Activated CD4-positive, alpha-beta T cell treated with anti-CD3 and anti-CD28 coated beads, Interleukin-2, Interleukin-6, amounts not matched to agents 100 ng/mL and 50 ng/mL, durations not matched to agents 16 hours and 8 hours (primary cell): ENCODE data around the gene CHST6.
"Not testable (repeated sequence)": the region's sequence is repeated elsewhere in the genome, so short reads cannot be mapped to it uniquely, and the experiment has no call there.

ENCODE experiments used
- DNase-seq: peaks from one replicate; pipeline ENCODE4 v3.0.0-alpha.2; 2020

The CHST6 gene

DNA sequence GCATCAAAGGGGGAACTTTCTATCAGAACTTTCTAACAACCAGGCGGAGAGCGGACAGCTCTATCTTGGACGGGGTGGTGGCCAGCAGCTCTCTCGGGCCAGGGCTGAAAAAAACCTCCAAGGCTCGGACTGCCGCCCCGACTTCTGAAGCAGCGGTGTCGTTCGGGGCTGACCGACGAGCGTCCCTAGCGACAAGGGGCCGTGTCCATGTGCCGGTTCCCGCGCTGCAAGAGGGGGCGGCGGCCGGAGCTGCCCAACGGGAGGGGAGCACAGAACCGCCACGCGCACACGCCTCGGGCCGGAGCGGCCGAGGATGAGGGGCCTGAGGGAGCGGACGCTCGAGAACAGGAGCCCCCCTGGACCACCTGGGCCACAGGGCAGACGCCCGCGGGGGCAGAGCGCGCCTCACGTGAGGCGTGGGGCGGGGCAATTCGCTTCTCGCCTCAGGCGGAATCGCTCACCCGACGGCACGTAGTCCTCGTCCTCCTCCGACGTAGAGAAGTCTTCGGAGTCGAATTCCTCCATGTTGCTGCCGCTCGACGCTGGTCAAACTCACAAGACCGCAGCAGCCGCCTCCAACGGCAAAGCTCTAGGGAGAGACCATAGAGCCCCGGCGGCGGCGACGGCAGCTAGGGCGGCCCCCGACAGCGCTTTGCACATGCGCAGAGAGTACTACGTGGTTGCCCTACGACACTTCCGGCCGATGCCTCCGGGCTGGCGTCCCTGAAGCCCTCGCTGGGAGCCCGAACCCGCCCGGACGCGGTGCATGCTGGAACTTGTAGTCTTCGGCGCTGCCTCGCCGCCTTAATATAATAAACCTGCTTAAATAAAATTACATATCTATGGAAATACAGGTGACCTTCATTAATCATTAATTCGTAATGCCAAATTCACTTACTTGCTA is 62.2 kb downstream of the CHST6 start, which contains the start of gene CFDP1:
TSS of gene CFDP1 (minus strand) at position 676 of the 904 bp plus-strand sequence. CDS start at position 525, 151 bp downstream.
- DNase-seq: peak; percentile 96

DNA sequence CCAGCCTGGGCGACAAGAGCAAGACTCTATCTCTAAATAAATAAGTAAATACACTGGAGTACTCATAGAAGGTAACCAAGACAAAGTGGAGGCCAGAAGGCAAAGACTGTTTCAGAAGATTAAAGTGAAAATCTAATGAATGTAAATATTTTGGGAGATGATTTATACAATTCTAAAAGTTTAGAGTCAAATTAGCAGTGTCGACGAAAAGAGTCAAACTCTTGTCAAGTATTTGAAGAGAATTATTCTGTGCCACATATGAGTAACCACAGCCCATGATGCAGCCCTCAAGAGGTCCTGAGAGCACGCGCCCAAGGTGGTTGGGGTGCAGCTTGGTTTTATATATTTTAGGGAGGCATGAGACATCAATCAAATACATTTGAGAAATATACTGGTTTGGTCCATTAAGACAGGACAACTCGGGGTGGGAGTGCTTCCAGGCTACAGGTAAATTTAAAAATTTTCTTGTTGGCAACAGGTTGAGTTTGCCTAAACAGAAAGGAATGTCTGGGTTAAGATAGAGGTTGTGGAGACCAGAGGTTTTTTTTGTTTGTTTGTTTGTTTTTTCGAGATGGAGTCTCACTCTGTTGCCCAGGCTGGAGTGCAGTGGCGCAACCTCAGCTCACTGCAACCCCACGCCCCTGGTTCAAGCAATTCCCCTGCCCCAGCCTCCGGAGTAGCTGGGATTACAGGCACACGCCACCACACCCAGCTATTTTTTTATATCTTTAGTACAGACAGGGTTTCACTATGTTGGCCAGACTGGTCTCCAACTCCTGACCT is 65.4 kb downstream of the CHST6 start:
- no peak for DNase-seq

DNA sequence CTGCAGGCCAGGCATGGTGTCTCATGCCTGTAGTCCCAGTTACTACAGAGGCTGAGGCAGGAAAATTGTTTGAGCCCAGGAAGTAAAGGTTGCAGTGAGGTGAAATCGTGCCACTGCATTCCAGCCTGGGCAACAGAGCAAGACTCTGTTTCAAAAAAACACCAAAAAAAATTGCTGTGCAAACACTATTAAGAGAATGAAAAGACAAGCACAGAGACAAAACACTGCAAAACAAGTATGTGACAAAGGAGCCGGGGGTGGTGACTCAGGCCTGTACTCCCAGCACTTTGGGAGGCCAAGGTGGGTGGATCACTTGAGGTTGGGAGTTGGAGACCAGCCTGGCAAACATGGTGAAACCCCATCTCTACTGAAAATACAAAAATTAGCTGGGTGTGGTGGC is 68.7 kb downstream of the CHST6 start:
- not testable (repeated sequence) for DNase-seq

DNA sequence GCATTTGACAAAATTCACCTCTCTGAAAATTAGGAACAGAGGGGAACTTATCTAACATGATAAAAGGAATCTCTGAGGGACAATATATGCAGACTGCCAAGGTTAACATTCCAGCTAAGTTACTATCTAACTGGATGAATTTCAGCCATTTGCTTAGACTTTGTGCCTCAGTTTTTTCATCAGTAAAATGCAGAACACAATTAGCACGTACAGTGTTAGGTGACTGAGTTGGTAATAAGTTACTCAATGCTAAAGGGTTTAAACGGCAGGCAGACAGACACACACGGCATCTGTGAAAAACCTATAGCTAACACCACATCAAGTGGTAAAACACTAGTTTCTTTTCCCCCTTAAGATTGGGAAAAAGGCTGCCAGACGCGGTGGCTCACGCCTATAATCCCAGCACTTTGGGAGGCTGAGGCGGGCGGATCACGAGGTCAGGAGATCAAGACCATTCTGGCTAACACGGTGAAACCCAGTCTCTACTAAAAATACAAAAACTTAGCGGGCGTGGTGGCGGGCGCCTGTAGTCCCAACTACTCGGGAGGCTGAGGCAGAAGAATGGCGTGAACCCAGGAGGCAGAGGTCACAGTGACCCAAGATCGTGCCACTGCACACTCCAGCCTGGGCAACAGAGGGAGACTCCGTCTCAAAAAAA is 71.0 kb downstream of the CHST6 start:
- not testable (repeated sequence) for DNase-seq

DNA sequence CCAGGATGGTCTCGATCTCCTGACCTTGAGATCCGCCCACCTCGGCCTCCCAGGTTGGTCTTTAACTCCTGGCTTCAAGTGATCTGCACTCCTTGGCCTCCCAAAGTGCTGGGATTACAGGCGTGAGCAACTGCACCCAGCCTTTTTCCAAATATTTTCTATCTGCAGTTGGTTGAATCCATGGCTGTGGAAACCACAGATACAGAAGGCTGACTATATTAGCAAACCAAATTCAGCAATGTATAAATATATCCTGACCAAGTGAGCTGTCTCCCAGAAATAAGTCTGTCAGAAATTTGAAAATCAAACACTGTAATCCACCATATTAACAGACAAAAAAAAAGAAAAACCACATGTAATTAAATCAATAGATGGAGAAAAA is 71.5 kb downstream of the CHST6 start:
- no peak for DNase-seq
